H9 (cell line): Measurements from ENCODE around the gene OR12D1. TPM values are rescaled to one million over a fixed set of nuclear protein-coding genes. Genes with fewer than 3 reads are reported as not detected.

Experiments used
- DNase-seq: peaks from one replicate; pipeline ENCODE4 v3.0.0-alpha.2; 2017
- H2AFZ ChIP-seq: one replicate; pipeline ENCODE4 v1.6.1; 2013; ENCODE audit warnings: mild to moderate bottlenecking, low read length, control low read depth, moderate library complexity
- H2AK5ac ChIP-seq: 2 replicates; pipeline ENCODE4 v1.6.1; 2013; ENCODE audit warnings: low read length, control low read depth, mixed read lengths; ENCODE audit not compliant: insufficient read length
- H2BK120ac ChIP-seq: one replicate; pipeline ENCODE4 v1.6.1; 2013; ENCODE audit warnings: low read depth, mild to moderate bottlenecking, low read length, control low read depth, inconsistent platforms; ENCODE audit not compliant: poor library complexity, severe bottlenecking
- H2BK12ac ChIP-seq: 2 replicates; pipeline ENCODE4 v1.6.1; 2013; ENCODE audit warnings: low read length, control low read depth, mixed read lengths, low read depth; ENCODE audit not compliant: insufficient read length
- H2BK15ac ChIP-seq: 2 replicates; pipeline ENCODE4 v1.6.1; 2013; ENCODE audit warnings: low read depth, low read length, control low read depth
- H2BK20ac ChIP-seq: one replicate; pipeline ENCODE4 v1.6.1; 2013; ENCODE audit warnings: low read depth, mild to moderate bottlenecking, low read length, control low read depth, inconsistent platforms; ENCODE audit not compliant: poor library complexity, severe bottlenecking
- H2BK5ac ChIP-seq: 2 replicates; pipeline ENCODE4 v1.6.1; 2013; ENCODE audit warnings: low read length, control low read depth, mixed read lengths; ENCODE audit not compliant: insufficient read length
- H3K14ac ChIP-seq: 2 replicates; pipeline ENCODE4 v1.6.1; 2013; ENCODE audit warnings: low read length, control low read depth; ENCODE audit not compliant: insufficient read depth
- H3K18ac ChIP-seq: 2 replicates; pipeline ENCODE4 v1.6.1; 2013; ENCODE audit warnings: low read depth, mild to moderate bottlenecking, mixed read lengths, low read length, control low read depth; ENCODE audit not compliant: insufficient read length
- H3K23ac ChIP-seq: 2 replicates; pipeline ENCODE4 v1.6.1; 2013; ENCODE audit warnings: low read length, control low read depth, mixed read lengths, low read depth; ENCODE audit not compliant: insufficient read length
- H3K23me2 ChIP-seq: 2 replicates; pipeline ENCODE4 v1.6.1; 2013; ENCODE audit warnings: low read depth, mild to moderate bottlenecking, mixed read lengths, low read length, control low read depth; ENCODE audit not compliant: insufficient read length, poor library complexity, severe bottlenecking
- H3K27ac ChIP-seq: 2 replicates; pipeline ENCODE4 v1.5.1; 2013; ENCODE audit warnings: low read length, control low read depth, mixed read lengths, low read depth; ENCODE audit not compliant: insufficient read length
- H3K27me3 ChIP-seq: 2 replicates; pipeline ENCODE4 v1.6.1; 2013; ENCODE audit warnings: low read length, control low read depth, inconsistent platforms; ENCODE audit not compliant: insufficient read depth
- H3K4ac ChIP-seq: 2 replicates; pipeline ENCODE4 v1.6.1; 2013; ENCODE audit warnings: low read depth, mild to moderate bottlenecking, control low read depth, inconsistent platforms, low read length, moderate library complexity
- H3K4me1 ChIP-seq: 2 replicates; pipeline ENCODE4 v1.6.1; 2013; ENCODE audit warnings: low read length, control low read depth, inconsistent platforms; ENCODE audit not compliant: insufficient read depth
- H3K4me2 ChIP-seq: 2 replicates; pipeline ENCODE4 v1.6.1; 2013; ENCODE audit warnings: low read length, control low read depth, mixed read lengths; ENCODE audit not compliant: insufficient read length, insufficient read depth
- H3K56ac ChIP-seq: 2 replicates; pipeline ENCODE4 v1.6.1; 2013; ENCODE audit warnings: low read depth, mild to moderate bottlenecking, mixed read lengths, low read length, control low read depth; ENCODE audit not compliant: insufficient read length
- H3K79me1 ChIP-seq: 2 replicates; pipeline ENCODE4 v1.6.1; 2013; ENCODE audit warnings: low read depth, mild to moderate bottlenecking, moderate library complexity, low read length, control low read depth, inconsistent platforms; ENCODE audit not compliant: insufficient read depth, poor library complexity, severe bottlenecking
- H3K79me2 ChIP-seq: 2 replicates; pipeline ENCODE4 v1.6.1; 2013; ENCODE audit warnings: low read length, control low read depth, inconsistent platforms; ENCODE audit not compliant: insufficient read depth
- H3K9ac ChIP-seq: 2 replicates; pipeline ENCODE4 v1.6.1; 2013; ENCODE audit warnings: low read length, control low read depth, mixed read lengths; ENCODE audit not compliant: insufficient read length; ENCODE audit errors: extremely low read depth
- H3K9me3 ChIP-seq: one replicate; pipeline ENCODE4 v1.6.1; 2013; ENCODE audit warnings: low read depth, low read length, inconsistent platforms; ENCODE audit not compliant: control insufficient read depth
- H3T11ph ChIP-seq: one replicate; pipeline ENCODE4 v1.6.1; 2013; ENCODE audit warnings: mild to moderate bottlenecking, low read length, control low read depth, inconsistent platforms
- H4K20me1 ChIP-seq: one replicate; pipeline ENCODE4 v1.6.1; 2013; ENCODE audit not compliant: control insufficient read depth, insufficient read length, insufficient read depth
- H4K5ac ChIP-seq: 2 replicates; pipeline ENCODE4 v1.6.1; 2013; ENCODE audit warnings: low read depth, mild to moderate bottlenecking, mixed read lengths, low read length, control low read depth; ENCODE audit not compliant: insufficient read length
- H4K8ac ChIP-seq: replicated peaks from 2 replicates; pipeline ENCODE4 v1.6.1; 2013; ENCODE audit warnings: low read length, control low read depth, mixed read lengths, low read depth; ENCODE audit not compliant: insufficient read length
- H4K91ac ChIP-seq: 2 replicates; pipeline ENCODE4 v1.6.1; 2013; ENCODE audit warnings: low read depth, mild to moderate bottlenecking, moderate library complexity, mixed read lengths, low read length, control low read depth; ENCODE audit not compliant: insufficient read length
- H3K27ac Mint-ChIP-seq, 3 experiments: 2 replicates in 2 of 3; 3 replicates in 1 of 3; pipeline ENCODE4 v1.8.0; 2020 to 2021; ENCODE audit warnings: mixed read lengths in 3 of 3, mild to moderate bottlenecking in 1 of 3, moderate library complexity in 1 of 3
- H3K27me3 Mint-ChIP-seq: 2 replicates; pipeline ENCODE4 v1.8.0; 2021; ENCODE audit warnings: low read depth, mild to moderate bottlenecking, moderate library complexity, mixed read lengths
- H3K36me3 Mint-ChIP-seq, 3 experiments: 2 replicates in 2 of 3; 3 replicates in 1 of 3; pipeline ENCODE4 v1.8.0; 2020 to 2021; ENCODE audit warnings: low read depth in 3 of 3, mixed read lengths in 3 of 3; ENCODE audit not compliant: insufficient read depth in 1 of 3
- H3K4me1 Mint-ChIP-seq, 2 experiments: 2 replicates each; pipeline ENCODE4 v1.8.0; 2020; ENCODE audit warnings: mixed read lengths in 2 of 2
- H3K4me3 Mint-ChIP-seq, 2 experiments: 2 replicates in 1 of 2; 3 replicates in 1 of 2; pipeline ENCODE4 v1.8.0; 2020 to 2021; ENCODE audit warnings: mild to moderate bottlenecking in 2 of 2, mixed read lengths in 2 of 2, moderate library complexity in 1 of 2
- H3K9me3 Mint-ChIP-seq, 2 experiments: 2 replicates in 1 of 2; 3 replicates in 1 of 2; pipeline ENCODE4 v1.8.0; 2020; ENCODE audit warnings: mild to moderate bottlenecking in 2 of 2, mixed read lengths in 2 of 2, moderate library complexity in 1 of 2
- WGBS: extraction: QIAGEN DNeasy Blood & Tissue Kit; methylation state at CpG from one replicate; pipeline ENCODE4 v1.1.7; 2013; ENCODE audit warnings: missing lambda C conversion rate, low lambda C conversion rate, mixed read lengths; ENCODE audit not compliant: insufficient read length; ENCODE audit errors: extremely low coverage; 5-methylcytosine and 5-hydroxymethylcytosine counted together
- total RNA-seq: library from RNA; stranded (reverse); gene quantifications from 2 replicates; pipeline ENCODE4 v1.2.1, GENCODE V29; 2021
- TF ChIP-seq, protein P1 (sequence below): fragments of 200-600 bp; sonication (generic); conservative IDR thresholded peaks from 3 replicates; pipeline ENCODE4 v1.8.0; 2021; ENCODE audit warnings: antibody characterized with exemption, mild to moderate bottlenecking

Gene OR12D1
- total RNA-seq, 1 experiment from 2014 or later, result not detected

DNA sequence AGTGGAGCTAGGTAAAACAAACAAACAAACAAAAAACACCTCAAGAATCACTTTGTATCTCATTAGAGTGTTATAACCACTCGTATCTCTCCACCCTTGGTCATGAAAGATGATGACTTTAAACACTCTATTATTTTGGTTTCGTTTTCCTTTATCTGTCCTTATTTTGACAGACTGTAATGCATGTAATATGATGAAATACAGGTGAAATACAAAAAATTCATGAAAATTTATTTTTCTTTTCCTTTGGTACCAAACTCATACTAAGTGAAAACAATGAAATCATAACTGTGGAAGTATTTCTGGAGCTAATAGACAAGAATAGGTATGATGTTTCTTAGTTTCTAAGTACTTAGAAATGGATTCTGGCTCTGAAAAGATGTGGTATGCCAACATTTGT is 15.2 kb upstream of the OR12D1 start:
- Histone ChIP-seq H3K4me2 (no peak overlapping the region), H3K23ac (no peak overlapping the region), H2BK15ac (no peak overlapping the region), H2BK12ac (no peak overlapping the region), H3K27me3 (no peaks in the 10 kb centered on the region), H3T11ph (no peak overlapping the region), H3K18ac (no peak overlapping the region), H3K27ac (no peak overlapping the region), H3K14ac (no peak overlapping the region), H4K20me1 (no peaks in the 10 kb centered on the region), H2AK5ac (no peak overlapping the region), H3K79me2 (no peaks in the 10 kb centered on the region), H2AFZ (no peak overlapping the region), H3K79me1 (no peaks in the 10 kb centered on the region), H4K5ac (no peak overlapping the region), H2BK5ac (no peak overlapping the region), H3K4me1 (no peaks in the 10 kb centered on the region), H3K4ac (no peak overlapping the region), H4K91ac (no peak overlapping the region), H3K23me2 (no peaks in the 10 kb centered on the region), H3K9ac (no peak overlapping the region), H3K56ac (no peak overlapping the region), H2BK20ac (no peak overlapping the region), H3K9me3 (no peaks in the 10 kb centered on the region), H2BK120ac (no peak overlapping the region), H4K8ac (no peak overlapping the region)
- TF ChIP-seq, protein P1, sequence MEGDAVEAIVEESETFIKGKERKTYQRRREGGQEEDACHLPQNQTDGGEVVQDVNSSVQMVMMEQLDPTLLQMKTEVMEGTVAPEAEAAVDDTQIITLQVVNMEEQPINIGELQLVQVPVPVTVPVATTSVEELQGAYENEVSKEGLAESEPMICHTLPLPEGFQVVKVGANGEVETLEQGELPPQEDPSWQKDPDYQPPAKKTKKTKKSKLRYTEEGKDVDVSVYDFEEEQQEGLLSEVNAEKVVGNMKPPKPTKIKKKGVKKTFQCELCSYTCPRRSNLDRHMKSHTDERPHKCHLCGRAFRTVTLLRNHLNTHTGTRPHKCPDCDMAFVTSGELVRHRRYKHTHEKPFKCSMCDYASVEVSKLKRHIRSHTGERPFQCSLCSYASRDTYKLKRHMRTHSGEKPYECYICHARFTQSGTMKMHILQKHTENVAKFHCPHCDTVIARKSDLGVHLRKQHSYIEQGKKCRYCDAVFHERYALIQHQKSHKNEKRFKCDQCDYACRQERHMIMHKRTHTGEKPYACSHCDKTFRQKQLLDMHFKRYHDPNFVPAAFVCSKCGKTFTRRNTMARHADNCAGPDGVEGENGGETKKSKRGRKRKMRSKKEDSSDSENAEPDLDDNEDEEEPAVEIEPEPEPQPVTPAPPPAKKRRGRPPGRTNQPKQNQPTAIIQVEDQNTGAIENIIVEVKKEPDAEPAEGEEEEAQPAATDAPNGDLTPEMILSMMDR, result no peak
- Mint-ChIP-seq H3K27ac (no peak overlapping the region), H3K27me3 (peaks cover 3% of the 10 kb centered on the region; the same call in 1 of the 2 replicates), H3K9me3 (no peaks in the 10 kb centered on the region), H3K4me1 (peaks cover 7% of the 10 kb centered on the region in 2 experiments), H3K4me3 (no peak overlapping the region), H3K36me3 (no peaks in the 10 kb centered on the region; a peak in 1 of 7 replicates)
- WGBS, result no CpG with 5 or more reads among the region's 2 CpGs
- DNase-seq, result no peak
